Kidney epithelial cell (primary cell): ENCODE data around the gene PTPRD. TPM values are rescaled to one million over a fixed set of nuclear protein-coding genes. Genes with fewer than 3 reads are reported as not detected.

Source experiments
- DNase-seq: peaks from one replicate; pipeline ENCODE4 v3.0.0-alpha.2; 2010; ENCODE audit warnings: low read depth
- H3K27me3 ChIP-seq: 2 replicates; pipeline ENCODE4 v1.6.0; 2011; ENCODE audit warnings: low read length; ENCODE audit not compliant: control insufficient read depth, insufficient read depth
- H3K36me3 ChIP-seq: 2 replicates; pipeline ENCODE4 v1.5.1; 2011; ENCODE audit warnings: low read length; ENCODE audit not compliant: control insufficient read depth, insufficient read depth
- H3K4me3 ChIP-seq: 2 replicates; pipeline ENCODE4 v1.5.1; 2011; ENCODE audit warnings: low read depth, mild to moderate bottlenecking, control low read depth, low read length
- CTCF ChIP-seq: IDR thresholded peaks from 2 replicates; pipeline ENCODE4 v1.5.1; 2011; ENCODE audit warnings: mild to moderate bottlenecking, moderate library complexity, low read length, control low read depth, inconsistent platforms; ENCODE audit not compliant: insufficient read depth, poor library complexity, severe bottlenecking
- total RNA-seq: library from RNA; depleted of rRNA; stranded (reverse); fragments of >200 nt; gene quantifications from 2 replicates; pipeline ENCODE4 v1.2.3, GENCODE V29; 2015

Gene PTPRD
- total RNA-seq, 1 donor from 2014 or later, result 18.8 TPM

GRCh38 chr9:10130061-10130675 is 482.6 kb downstream of the PTPRD start:
- DNase-seq, result no peak
- Histone ChIP-seq H3K4me3 (no peak overlapping the region), H3K27me3 (no peaks in the 10 kb centered on the region), H3K36me3 (no peaks in the 10 kb centered on the region)
- TF ChIP-seq CTCF, result no peak

GRCh38 chr9:10127867-10128266 is 484.9 kb downstream of the PTPRD start:
- no peak for DNase-seq
- no peaks in the 10 kb centered on the region for H3K27me3 ChIP-seq
- no peaks in the 10 kb centered on the region for H3K36me3 ChIP-seq
- TF ChIP-seq CTCF, result no peak
- H3K4me3 ChIP-seq, result no peak overlapping the region

GRCh38 chr9:10112798-10113197 is 500.0 kb downstream of the PTPRD start:
- Histone ChIP-seq H3K36me3 (no peaks in the 10 kb centered on the region), H3K27me3 (no peaks in the 10 kb centered on the region), H3K4me3 (no peak overlapping the region)
- no peak for TF ChIP-seq CTCF
- no peak for DNase-seq

GRCh38 chr9:10112070-10112469 is 500.7 kb downstream of the PTPRD start:
- DNase-seq, result no peak
- TF ChIP-seq CTCF, result no peak
- Histone ChIP-seq H3K4me3 (no peak overlapping the region), H3K27me3 (no peaks in the 10 kb centered on the region), H3K36me3 (no peaks in the 10 kb centered on the region)

- no peaks in the 10 kb centered on the region for H3K36me3 ChIP-seq
- TF ChIP-seq CTCF, result no peak
- DNase-seq, result no peak
- H3K4me3 ChIP-seq, result no peak overlapping the region
- no peaks in the 10 kb centered on the region for H3K27me3 ChIP-seq
These were observed 504.0 kb downstream of the PTPRD start for GRCh38 chr9:10108815-10109214.

- TF ChIP-seq CTCF, result no peak
- no peak for DNase-seq
- Histone ChIP-seq H3K36me3 (no peaks in the 10 kb centered on the region), H3K27me3 (no peaks in the 10 kb centered on the region), H3K4me3 (no peak overlapping the region)
These were observed 508.0 kb downstream of the PTPRD start for GRCh38 chr9:10104774-10105173.
